Neural crest cell (in vitro differentiated cells): ENCODE measurements around the gene ANO3. TPM values are rescaled to one million over a fixed set of nuclear protein-coding genes. Genes with fewer than 3 reads are reported as not detected.

Source experiments
- DNase-seq: peaks from one replicate; pipeline ENCODE4 v3.0.0; 2021; ENCODE audit warnings: low read depth, mixed read lengths, low spot score
- H3K27ac Mint-ChIP-seq: one replicate; pipeline ENCODE4 v1.8.0; 2021; ENCODE audit warnings: mild to moderate bottlenecking, mixed read lengths; ENCODE audit not compliant: unreplicated experiment
- H3K27me3 Mint-ChIP-seq: 2 replicates; pipeline ENCODE4 v1.8.0; 2021; ENCODE audit warnings: low read depth, mild to moderate bottlenecking, mixed read lengths
- H3K36me3 Mint-ChIP-seq: 2 replicates; pipeline ENCODE4 v1.8.0; 2021; ENCODE audit warnings: low read depth, mild to moderate bottlenecking, mixed read lengths
- H3K4me1 Mint-ChIP-seq: 2 replicates; pipeline ENCODE4 v1.8.0; 2021; ENCODE audit warnings: mixed read lengths
- H3K4me3 Mint-ChIP-seq: one replicate; pipeline ENCODE4 v1.8.0; 2021; ENCODE audit warnings: mild to moderate bottlenecking, mixed read lengths
- H3K9me3 Mint-ChIP-seq: 2 replicates; pipeline ENCODE4 v1.8.0; 2021; ENCODE audit warnings: mixed read lengths
- CTCF ChIP-seq: fragments of 200-600 bp; sonication (generic); conservative IDR thresholded peaks from 2 replicates; pipeline ENCODE4 v1.5.0; 2021; ENCODE audit warnings: antibody characterized with exemption, mild to moderate bottlenecking
- total RNA-seq: library from RNA; stranded (reverse); gene quantifications from 2 replicates; pipeline ENCODE4 v1.2.1, GENCODE V29; 2021

The ANO3 gene
- total RNA-seq, 1 donor from 2014 or later = 0.33 TPM

- DNase-seq = no peak
- Mint-ChIP-seq H3K4me1 (peaks cover under 1% of the 10 kb centered on the region), H3K36me3 (no peaks in the 10 kb centered on the region), H3K4me3 (no peak overlapping the region), H3K9me3 (no peaks in the 10 kb centered on the region), H3K27me3 (no peaks in the 10 kb centered on the region), H3K27ac (no peak overlapping the region)
- no peak for TF ChIP-seq CTCF
These were observed 377.0 kb downstream of the ANO3 start for GRCh38 chr11:26708736-26709456.

GRCh38 chr11:26710489-26710888 is 378.6 kb downstream of the ANO3 start:
- no peaks in the 10 kb centered on the region for H3K4me1 Mint-ChIP-seq
- H3K27me3 Mint-ChIP-seq = no peaks in the 10 kb centered on the region
- DNase-seq = no peak
- TF ChIP-seq CTCF = no peak
- H3K9me3 Mint-ChIP-seq = no peaks in the 10 kb centered on the region
- H3K4me3 Mint-ChIP-seq = no peak overlapping the region
- H3K36me3 Mint-ChIP-seq = no peaks in the 10 kb centered on the region
- H3K27ac Mint-ChIP-seq = no peak overlapping the region

GRCh38 chr11:26712497-26712896 is 380.6 kb downstream of the ANO3 start:
- Mint-ChIP-seq H3K4me3 (no peak overlapping the region), H3K4me1 (no peaks in the 10 kb centered on the region), H3K27ac (no peak overlapping the region), H3K9me3 (no peaks in the 10 kb centered on the region), H3K27me3 (no peaks in the 10 kb centered on the region), H3K36me3 (no peaks in the 10 kb centered on the region)
- DNase-seq = no peak
- TF ChIP-seq CTCF = no peak

Other genes starting within 250 kb of the ANO3 start
- not detected in 2 replicates for gene MUC15, start 240.1 kb downstream of the ANO3 start, total RNA-seq